Myocyte (in vitro differentiated cells): ENCODE data around the gene ZFC3H1. TPM values are rescaled to one million over a fixed set of nuclear protein-coding genes. Genes with fewer than 3 reads are reported as not detected.
"Not testable (repeated sequence)": the region's sequence is repeated elsewhere in the genome, so short reads cannot be mapped to it uniquely, and the experiment has no call there.

ENCODE experiments used
- DNase-seq: peaks from one replicate; pipeline ENCODE4 v3.0.0-alpha.2; 2012; ENCODE audit warnings: low read depth
- total RNA-seq: library from RNA; depleted of rRNA; stranded (reverse); fragments of >200 nt; gene quantifications from 2 replicates; pipeline ENCODE4 v1.2.3, GENCODE V29; 2014

The ZFC3H1 gene
- total RNA-seq, 1 donor from 2014 or later: 16.7 TPM

DNA sequence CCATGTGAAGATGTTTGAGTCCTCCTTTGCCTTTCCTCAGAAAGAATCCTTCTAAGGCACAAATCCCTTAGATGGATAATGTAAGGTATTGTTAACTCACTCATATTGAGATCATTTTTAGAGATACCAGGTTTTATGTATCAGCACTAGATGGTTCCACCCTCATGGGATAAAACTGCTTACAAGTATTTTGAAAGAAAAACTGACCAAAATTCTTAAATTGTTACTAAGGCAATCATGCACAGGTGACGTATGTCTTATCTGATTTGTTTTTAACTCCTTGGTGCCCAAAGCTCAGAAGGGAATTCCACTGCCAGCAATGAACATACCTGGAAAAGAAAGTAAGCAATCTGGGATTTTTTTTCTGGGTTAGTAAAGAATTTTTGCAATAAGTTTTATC is 78.4 kb downstream of the ZFC3H1 start:
- DNase-seq: no peak

DNA sequence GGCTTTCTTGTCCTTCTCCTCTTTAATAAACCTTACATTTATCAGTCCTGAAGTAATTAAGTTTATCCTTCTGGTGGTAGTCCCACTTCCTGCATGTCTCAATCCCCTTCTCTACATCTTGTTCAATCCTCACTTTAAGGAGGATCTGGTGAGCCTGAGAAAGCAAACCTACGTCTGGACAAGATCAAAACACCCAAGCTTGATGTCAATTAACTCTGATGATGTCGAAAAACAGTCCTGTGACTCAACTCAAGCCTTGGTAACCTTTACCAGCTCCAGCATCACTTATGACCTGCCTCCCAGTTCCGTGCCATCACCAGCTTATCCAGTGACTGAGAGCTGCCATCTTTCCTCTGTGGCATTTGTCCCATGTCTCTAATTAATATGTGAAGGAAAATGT is 79.3 kb downstream of the ZFC3H1 start:
- DNase-seq: no peak

DNA sequence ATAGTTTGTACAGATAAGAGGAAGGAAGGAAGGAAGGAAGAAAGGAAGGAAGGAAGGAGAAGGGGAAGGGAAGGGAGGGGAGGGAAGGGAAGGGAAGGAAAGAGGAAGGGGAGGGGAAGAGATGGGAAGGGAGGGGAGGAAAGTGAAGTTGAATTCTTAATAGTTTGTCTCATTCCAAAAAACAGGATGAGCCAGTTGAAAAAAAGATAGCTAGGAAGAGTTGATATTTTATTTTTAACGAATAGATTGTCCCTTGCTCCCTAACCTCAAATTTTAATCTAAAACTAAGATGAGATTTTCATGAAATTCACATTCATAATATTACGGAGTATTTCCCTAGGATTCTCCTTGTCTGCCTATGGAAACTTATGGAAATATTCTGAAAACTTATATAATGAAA is 80.7 kb downstream of the ZFC3H1 start:
- no peak for DNase-seq

DNA sequence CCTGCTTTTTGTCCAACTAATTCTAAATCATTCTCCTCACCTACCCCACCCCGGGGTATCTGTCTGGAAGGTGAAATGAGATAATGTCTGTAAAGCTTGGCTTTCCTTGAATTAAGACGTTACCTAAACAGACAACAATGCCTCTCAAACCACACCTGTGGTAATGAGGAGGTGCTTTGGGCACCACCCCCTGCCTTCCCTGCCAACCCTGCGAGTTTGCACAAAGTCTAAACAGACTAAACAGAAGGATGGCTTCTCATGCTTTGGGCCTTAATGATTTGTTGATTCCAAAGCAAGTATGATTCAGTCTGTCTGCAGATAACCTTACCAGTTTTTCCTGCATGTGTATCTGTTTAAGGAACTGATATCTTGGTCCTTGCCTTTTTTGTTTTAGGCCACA is 82.4 kb downstream of the ZFC3H1 start:
- DNase-seq: no peak

DNA sequence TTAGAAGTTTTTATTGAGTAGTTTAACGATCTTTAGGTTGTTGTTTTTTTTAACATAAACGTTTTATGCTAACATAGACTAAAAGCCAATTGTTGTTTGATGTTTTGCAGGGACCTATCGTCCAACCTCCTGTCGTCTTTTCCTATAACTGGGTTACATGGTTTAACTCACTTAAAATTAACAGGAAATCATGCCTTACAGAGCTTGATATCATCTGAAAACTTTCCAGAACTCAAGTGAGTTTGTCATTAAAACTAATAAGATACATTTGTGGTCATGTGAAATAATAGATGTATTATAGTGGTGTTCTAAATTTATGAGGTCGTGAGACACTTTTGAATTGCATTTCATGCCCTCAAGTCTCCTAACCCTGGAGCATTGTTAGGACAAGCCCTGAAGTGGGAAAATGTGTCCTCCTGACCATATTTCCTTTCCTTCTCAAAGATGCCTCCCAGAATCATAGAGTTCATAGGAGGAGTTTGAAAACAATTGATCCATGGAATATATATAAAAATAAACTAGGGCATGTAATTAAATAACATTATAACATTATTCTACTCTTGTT is 84.9 kb downstream of the ZFC3H1 start:
- no peak for DNase-seq

DNA sequence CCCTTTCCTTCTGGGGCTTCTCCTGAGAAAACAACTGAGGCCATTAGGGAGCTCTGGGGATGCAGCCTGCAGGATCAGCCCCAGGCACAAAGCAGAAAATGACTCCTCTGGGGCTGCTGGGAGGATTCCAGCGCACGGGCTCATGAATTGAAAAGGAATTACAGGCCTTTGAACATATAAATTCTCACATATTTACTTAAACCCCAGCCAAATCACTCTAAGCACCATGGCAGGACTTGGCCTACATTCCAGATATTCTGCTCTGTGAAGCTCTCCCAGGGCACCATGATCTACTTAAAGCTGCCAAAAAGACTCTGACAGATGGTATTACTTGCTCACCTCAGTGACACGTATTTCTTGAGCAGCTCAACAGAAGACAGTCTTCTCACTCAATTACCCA is 87.2 kb downstream of the ZFC3H1 start:
- DNase-seq: no peak

DNA sequence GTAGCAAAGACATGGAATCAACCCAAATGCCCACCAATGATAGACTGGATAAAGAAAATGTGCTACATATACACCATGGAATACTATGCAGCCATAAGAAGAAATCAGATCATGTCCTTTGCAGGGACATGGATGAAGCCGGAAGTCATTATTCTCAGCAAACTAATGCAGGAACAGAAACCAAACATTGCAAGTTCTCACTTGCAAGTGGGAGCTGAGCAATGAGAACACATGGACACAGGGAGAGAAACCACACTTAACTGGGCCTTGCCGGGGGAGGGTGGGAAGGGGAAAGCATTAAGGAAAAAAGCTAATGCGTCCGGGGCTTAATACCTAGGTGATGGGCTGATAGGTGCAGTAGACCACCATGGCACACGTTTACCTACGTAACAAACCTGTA is 93.8 kb downstream of the ZFC3H1 start:
- DNase-seq: not testable (repeated sequence)

DNA sequence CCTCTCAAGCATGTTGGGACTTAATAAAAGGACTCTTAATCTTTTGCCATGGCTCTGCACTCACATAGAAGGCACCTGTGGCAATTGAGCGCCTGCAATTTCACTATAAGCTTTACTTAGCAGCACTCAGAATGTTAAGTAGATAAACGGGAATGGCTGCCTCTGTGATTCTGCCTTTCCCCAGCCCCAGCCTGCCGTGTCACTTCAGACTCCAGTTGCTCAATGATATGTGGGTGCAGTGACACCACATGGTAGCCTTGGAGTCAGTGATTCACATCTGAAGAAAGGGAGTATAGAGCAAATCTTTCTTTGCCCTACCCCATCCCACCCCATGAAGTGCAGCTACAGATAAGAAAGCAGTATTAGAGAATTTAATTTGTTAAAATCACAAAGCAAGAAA is 96.1 kb downstream of the ZFC3H1 start:
- DNase-seq: peak; percentile 25

DNA sequence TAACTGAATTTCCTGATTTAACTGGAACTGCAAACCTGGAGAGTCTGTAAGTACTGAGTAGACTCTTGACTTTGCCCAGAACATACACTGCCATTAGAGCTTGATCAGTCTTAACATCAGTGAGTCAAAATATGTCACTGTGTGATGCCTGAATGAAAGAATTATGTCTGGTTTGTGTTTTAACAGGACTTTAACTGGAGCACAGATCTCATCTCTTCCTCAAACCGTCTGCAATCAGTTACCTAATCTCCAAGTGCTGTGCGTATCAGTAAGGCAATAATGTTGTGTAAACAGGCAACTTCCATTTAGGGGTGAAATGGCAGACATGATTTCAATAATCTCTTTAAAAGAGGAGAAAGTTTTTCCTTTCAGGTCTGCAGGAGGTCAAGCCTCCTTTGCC is 97.0 kb downstream of the ZFC3H1 start:
- DNase-seq: no peak

DNA sequence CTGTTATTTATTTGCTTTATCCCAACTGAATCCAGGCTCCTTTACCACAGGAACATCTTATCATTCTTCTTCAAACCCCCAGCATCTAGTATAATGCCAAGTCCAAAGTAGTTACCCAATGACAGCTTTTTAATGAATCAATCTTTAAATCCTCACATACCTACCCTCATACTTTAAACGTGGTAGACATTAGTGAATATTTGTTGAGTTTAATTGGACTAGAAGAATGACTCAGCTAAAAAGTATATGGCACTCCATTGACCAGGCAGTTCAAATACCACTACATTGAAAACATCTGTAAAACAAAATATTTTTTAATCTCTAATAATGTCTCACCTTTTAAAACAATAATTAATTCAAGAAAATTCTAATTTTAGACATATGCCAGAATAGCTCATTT is 98.1 kb downstream of the ZFC3H1 start:
- DNase-seq: no peak

DNA sequence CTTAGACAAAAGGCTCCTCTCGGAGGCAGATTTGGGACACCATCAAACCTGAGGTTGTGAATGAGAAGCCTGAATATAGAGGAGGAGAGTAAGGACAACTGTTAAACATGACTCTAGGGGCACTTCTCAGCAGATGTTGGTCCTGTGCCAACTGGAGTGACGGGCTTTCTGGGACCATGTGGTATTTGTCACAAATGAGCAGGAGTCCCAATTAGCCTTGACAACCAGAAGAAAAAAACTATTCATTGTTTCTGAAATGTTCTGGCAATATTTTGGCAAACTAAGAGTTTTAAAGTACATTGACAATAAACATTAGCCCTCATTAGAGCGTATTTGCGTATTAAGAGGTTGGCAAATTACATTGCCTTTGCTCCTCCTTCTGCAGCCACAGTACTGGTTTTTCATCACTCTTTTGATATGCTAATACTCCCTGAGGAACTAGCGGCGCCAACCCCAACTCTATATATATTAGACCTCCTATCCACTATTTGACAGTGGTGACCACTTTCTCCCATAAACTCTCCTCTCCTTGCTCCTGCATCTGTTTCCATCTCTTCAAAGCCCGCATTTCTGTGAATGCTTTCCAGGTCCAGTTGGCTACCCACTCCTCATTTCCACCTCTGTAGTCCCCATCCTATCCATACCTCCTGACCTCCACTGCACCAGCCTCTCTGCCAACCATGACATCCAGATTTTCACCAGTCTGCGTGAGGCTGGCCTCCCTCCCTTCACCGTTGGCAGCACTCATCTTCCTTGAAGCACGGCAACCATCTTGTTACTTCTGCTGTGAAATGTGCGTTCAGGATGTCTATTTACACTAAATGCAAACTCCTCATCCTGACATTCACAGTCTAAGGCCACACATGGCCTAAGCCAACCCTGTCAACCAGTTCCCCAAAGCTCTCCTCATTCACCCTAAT is 100.7 kb downstream of the ZFC3H1 start:
- DNase-seq: no peak

Other genes with a start within 250 kb of the ZFC3H1 start
- gene LGR5, start 224.1 kb downstream of the ZFC3H1 start, total RNA-seq: not detected in 2 replicates
- gene THAP2, start 453 bp upstream of the ZFC3H1 start, total RNA-seq: 10.6 and 11.8 TPM in 2 replicates
- 44.0 and 55.0 TPM in 2 replicates for gene TMEM19, start 22.2 kb upstream of the ZFC3H1 start, total RNA-seq
- 39.1 and 39.9 TPM in 2 replicates for gene RAB21, start 91.0 kb upstream of the ZFC3H1 start, total RNA-seq
- 16.2 and 17.7 TPM in 2 replicates for gene TBC1D15, start 175.9 kb upstream of the ZFC3H1 start, total RNA-seq